Measurements from ENCODE around the gene SUCO. TPM values are rescaled to one million over a fixed set of nuclear protein-coding genes. Genes with fewer than 3 reads are reported as not detected.
"Not testable (repeated sequence)": the region's sequence is repeated elsewhere in the genome, so short reads cannot be mapped to it uniquely, and the experiment has no call there.

Gene SUCO
- total and polyA plus RNA-seq, 9 donors: 25.4 to 47.4 (median 34.6) TPM

DNA sequence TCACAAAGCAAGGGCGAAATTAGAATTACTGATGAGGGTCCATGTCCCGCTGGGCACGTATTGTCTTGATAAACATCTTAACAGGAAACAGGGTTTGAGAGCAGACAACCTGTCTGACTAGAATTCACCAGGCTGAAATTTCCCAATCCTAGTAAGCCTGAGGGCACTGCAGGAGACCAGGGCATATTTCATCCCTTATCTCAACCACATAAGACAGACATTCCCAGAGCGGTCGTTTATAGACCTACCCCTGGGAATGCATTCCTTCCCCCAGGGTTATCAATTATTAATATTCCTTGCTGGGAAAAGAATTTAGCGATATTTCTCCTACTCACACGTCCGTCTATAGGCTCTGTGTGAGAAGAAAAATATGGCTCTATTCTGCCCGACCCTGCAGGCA lies 87.7 kb downstream of the SUCO start:
- not testable (repeated sequence) for DNase-seq; H3K4me3 ChIP-seq (ENCODE audit: low read length)
- WGBS (ENCODE audit: insufficient coverage): 96% methylated on average over 6 of the region's 9 CpGs

DNA sequence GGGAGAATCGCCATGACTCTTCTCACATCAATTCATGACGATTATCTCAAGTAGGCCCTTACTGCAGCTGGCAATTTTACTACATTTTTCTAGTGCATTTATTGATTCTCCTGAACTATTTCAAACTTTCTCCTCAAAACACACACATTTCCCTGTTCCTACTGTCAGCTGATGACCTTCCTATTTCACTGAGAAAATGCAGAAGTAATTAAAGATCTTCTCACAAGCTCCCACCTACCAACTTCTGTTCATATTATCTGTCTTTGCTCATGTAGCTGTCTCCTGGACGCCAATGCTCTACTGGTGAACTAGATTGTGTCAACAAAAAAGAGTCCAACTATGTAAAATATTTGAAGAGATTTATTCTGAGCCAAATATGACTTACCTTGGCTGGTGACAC lies 89.6 kb downstream of the SUCO start:
- no peak for DNase-seq
- 92% methylated on average over 2 of the region's 3 CpGs for WGBS (ENCODE audit: insufficient coverage)
- no peak overlapping the region for H3K4me3 ChIP-seq (ENCODE audit: low read length)
- no peaks in the 10 kb centered on the region for H3K4me1 ChIP-seq (ENCODE audit: control insufficient read depth, insufficient read depth, low read length)
- H3K36me3 ChIP-seq (ENCODE audit: control insufficient read depth, insufficient read depth, low read length): no peaks in the 10 kb centered on the region
- no peaks in the 10 kb centered on the region for H3K27me3 ChIP-seq (ENCODE audit: control insufficient read depth, insufficient read depth, low read length)
- H3K9me3 ChIP-seq (replicated peaks; ENCODE audit: control insufficient read depth, low read depth, low read length): peaks cover 8% of the 10 kb centered on the region
- H3K27ac ChIP-seq (ENCODE audit: low read length): no peak overlapping the region

More for the DNA sequence above, 87.7 kb downstream of the SUCO start:
- H3K27me3 ChIP-seq (ENCODE audit: control insufficient read depth, insufficient read depth, low read length); H3K27ac ChIP-seq (ENCODE audit: low read length); H3K4me1 ChIP-seq (ENCODE audit: control insufficient read depth, insufficient read depth, low read length); H3K36me3 ChIP-seq (ENCODE audit: control insufficient read depth, insufficient read depth, low read length): not testable (repeated sequence)
- peaks cover 14% of the 10 kb centered on the region for H3K9me3 ChIP-seq (replicated peaks; ENCODE audit: control insufficient read depth, low read depth, low read length)

DNA sequence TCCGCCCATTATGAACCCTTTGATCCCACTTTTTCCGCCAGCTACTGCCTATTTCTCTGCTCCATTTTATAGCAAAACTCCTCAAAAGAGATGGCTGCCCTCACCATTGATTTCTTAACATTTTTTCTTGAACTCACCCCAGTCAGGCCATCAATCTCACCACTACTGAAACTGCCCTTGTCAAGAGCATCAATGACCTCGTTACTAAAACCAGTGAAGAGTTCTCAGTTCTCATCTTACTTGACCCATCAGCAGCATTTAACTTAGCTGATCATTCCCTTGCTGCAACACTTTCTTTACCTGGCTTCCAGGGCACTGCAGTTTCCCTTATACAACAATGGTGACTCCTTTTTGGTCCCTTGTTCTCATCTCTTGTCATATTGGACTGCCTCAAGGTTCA lies 90.8 kb downstream of the SUCO start:
- H3K36me3 ChIP-seq (ENCODE audit: control insufficient read depth, insufficient read depth, low read length): no peaks in the 10 kb centered on the region
- 69% methylated on average over 3 of the region's 3 CpGs for WGBS (ENCODE audit: insufficient coverage)

DNA sequence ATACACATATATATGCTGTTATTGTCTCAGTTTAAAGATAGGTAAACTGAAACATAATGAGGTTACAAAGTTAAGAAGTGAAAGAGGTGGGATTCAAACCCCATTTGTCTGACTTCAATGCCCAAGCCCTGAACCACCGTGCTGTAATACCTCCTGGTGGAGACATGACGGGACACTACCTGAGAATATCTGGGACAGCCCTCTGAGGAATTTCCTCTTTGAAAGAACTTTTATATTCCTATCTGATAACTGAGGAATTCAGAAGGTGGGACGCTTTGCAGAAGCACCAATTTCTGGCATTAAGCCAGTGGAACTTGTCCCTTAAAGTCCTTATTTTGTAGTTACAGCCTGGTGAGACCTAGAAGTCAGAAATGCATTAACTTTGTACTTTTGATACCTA lies 93.9 kb downstream of the SUCO start:
- no peak for DNase-seq
- H3K27me3 ChIP-seq (ENCODE audit: control insufficient read depth, insufficient read depth, low read length): no peaks in the 10 kb centered on the region
- H3K36me3 ChIP-seq (ENCODE audit: control insufficient read depth, insufficient read depth, low read length): no peaks in the 10 kb centered on the region
- no CpG with 5 or more reads among the region's 3 CpGs for WGBS (ENCODE audit: insufficient coverage)
- H3K4me1 ChIP-seq (ENCODE audit: control insufficient read depth, insufficient read depth, low read length): no peaks in the 10 kb centered on the region
- no peaks in the 10 kb centered on the region for H3K9me3 ChIP-seq (replicated peaks; ENCODE audit: control insufficient read depth, low read depth, low read length)
- no peak overlapping the region for H3K4me3 ChIP-seq (ENCODE audit: low read length)
- no peak overlapping the region for H3K27ac ChIP-seq (ENCODE audit: low read length)

More for the DNA sequence above, 90.8 kb downstream of the SUCO start:
- DNase-seq: no peak
- Histone ChIP-seq H3K9me3 (replicated peaks; ENCODE audit: control insufficient read depth, low read depth, low read length) (peaks cover 8% of the 10 kb centered on the region), H3K4me3 (ENCODE audit: low read length) (no peak overlapping the region), H3K27ac (ENCODE audit: low read length) (no peak overlapping the region), H3K27me3 (ENCODE audit: control insufficient read depth, insufficient read depth, low read length) (no peaks in the 10 kb centered on the region), H3K4me1 (ENCODE audit: control insufficient read depth, insufficient read depth, low read length) (no peaks in the 10 kb centered on the region)

DNA sequence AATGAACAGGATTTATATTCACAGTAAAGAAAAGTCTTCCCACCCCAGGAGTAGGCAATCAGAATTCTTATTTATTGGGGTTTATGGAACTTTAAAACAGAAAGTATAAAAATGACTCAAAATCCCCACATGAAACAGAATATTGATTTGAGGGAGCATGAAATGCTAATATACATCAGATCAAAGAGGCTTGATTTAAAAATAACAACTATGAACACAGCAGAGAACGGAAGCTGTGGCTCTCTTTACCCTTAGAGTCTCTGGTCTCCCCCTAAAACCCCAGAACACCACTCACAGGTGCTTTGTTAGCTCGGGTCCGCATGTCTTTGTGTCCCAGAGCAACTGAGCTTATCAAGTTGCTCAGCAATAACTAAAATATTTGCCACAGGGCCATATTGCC lies 94.8 kb downstream of the SUCO start:
- Histone ChIP-seq H3K27ac (ENCODE audit: low read length) (no peak overlapping the region), H3K4me3 (ENCODE audit: low read length) (no peak overlapping the region), H3K4me1 (ENCODE audit: control insufficient read depth, insufficient read depth, low read length) (no peaks in the 10 kb centered on the region), H3K36me3 (ENCODE audit: control insufficient read depth, insufficient read depth, low read length) (no peaks in the 10 kb centered on the region), H3K9me3 (replicated peaks; ENCODE audit: control insufficient read depth, low read depth, low read length) (no peaks in the 10 kb centered on the region), H3K27me3 (ENCODE audit: control insufficient read depth, insufficient read depth, low read length) (no peaks in the 10 kb centered on the region)
- WGBS (ENCODE audit: insufficient coverage): no CpG with 5 or more reads among the region's 3 CpGs
- no peak for DNase-seq

DNA sequence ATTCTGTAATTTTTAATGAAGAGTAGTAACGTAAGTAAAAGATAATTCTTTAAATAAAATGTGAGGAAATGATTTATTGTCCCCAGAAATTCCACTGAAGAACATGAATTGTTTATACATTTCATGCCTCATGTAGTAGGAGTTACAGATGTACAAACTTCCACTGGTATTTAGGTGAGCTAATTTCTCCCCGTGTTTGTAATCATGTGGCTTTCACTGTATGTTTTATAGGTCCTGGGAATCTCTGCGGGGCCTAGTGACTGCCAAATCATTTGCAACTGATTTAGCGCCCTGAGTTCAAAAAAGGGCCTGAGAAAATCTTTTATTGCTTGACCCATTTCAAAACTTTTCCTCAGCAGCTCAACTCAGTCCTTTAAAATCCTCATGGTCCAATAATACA lies 95.5 kb downstream of the SUCO start:
- no peaks in the 10 kb centered on the region for H3K9me3 ChIP-seq (replicated peaks; ENCODE audit: control insufficient read depth, low read depth, low read length)
- H3K4me3 ChIP-seq (ENCODE audit: low read length): no peak overlapping the region
- no peaks in the 10 kb centered on the region for H3K27me3 ChIP-seq (ENCODE audit: control insufficient read depth, insufficient read depth, low read length)
- no peak for DNase-seq
- WGBS (ENCODE audit: insufficient coverage): 50% methylated on average over 2 of the region's 4 CpGs
- no peak overlapping the region for H3K27ac ChIP-seq (ENCODE audit: low read length)
- H3K4me1 ChIP-seq (ENCODE audit: control insufficient read depth, insufficient read depth, low read length): no peaks in the 10 kb centered on the region
- no peaks in the 10 kb centered on the region for H3K36me3 ChIP-seq (ENCODE audit: control insufficient read depth, insufficient read depth, low read length)

DNA sequence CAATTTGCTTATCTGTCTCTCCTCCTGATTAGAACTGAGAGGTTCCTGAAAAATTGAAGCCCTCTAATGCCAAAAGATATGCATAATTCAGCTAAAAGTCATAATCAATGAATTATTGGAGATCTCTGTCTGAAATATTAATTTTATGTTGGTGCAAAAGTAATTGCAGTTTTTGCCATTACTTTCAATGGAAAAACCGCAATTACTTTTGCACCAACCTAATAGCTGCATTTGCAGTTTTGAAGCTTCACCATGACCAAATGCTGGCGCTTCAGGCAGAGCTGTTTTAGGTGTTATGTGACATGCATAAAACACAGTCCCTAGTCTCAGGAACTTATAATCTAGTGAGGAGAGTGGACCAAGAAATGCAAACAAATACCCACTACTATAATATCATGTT lies 96.2 kb downstream of the SUCO start:
- H3K9me3 ChIP-seq (replicated peaks; ENCODE audit: control insufficient read depth, low read depth, low read length): no peaks in the 10 kb centered on the region
- no CpG with 5 or more reads among the region's 2 CpGs for WGBS (ENCODE audit: insufficient coverage)
- H3K4me1 ChIP-seq (ENCODE audit: control insufficient read depth, insufficient read depth, low read length): no peaks in the 10 kb centered on the region
- no peaks in the 10 kb centered on the region for H3K36me3 ChIP-seq (ENCODE audit: control insufficient read depth, insufficient read depth, low read length)
- no peaks in the 10 kb centered on the region for H3K27me3 ChIP-seq (ENCODE audit: control insufficient read depth, insufficient read depth, low read length)
- no peak overlapping the region for H3K4me3 ChIP-seq (ENCODE audit: low read length)
- no peak overlapping the region for H3K27ac ChIP-seq (ENCODE audit: low read length)
- DNase-seq: no peak

DNA sequence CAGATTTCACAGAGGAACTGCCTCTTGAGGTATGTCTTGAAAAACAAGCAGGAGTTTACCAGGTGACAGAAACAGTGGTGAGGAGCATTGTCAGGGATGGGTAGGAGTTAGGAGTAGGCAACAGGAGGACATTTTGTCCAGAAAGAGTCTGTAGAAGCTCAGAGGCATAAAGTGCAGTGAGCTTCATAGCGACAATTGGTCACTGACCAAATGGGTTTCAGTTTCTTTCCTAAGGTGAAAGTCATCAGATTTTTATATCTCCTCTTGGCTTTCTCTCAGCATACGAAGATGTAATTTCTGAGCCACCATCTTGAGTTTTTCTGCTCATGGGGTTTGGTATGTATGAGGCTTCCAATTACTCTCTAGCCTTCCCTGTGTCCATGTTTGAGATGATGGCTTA lies 96.7 kb downstream of the SUCO start:
- Histone ChIP-seq H3K36me3 (ENCODE audit: control insufficient read depth, insufficient read depth, low read length) (no peaks in the 10 kb centered on the region), H3K27me3 (ENCODE audit: control insufficient read depth, insufficient read depth, low read length) (no peaks in the 10 kb centered on the region), H3K4me3 (ENCODE audit: low read length) (no peak overlapping the region), H3K9me3 (replicated peaks; ENCODE audit: control insufficient read depth, low read depth, low read length) (no peaks in the 10 kb centered on the region), H3K4me1 (ENCODE audit: control insufficient read depth, insufficient read depth, low read length) (no peaks in the 10 kb centered on the region), H3K27ac (ENCODE audit: low read length) (no peak overlapping the region)
- no peak for DNase-seq
- WGBS (ENCODE audit: insufficient coverage): no CpG with 5 or more reads among the region's 2 CpGs

DNA sequence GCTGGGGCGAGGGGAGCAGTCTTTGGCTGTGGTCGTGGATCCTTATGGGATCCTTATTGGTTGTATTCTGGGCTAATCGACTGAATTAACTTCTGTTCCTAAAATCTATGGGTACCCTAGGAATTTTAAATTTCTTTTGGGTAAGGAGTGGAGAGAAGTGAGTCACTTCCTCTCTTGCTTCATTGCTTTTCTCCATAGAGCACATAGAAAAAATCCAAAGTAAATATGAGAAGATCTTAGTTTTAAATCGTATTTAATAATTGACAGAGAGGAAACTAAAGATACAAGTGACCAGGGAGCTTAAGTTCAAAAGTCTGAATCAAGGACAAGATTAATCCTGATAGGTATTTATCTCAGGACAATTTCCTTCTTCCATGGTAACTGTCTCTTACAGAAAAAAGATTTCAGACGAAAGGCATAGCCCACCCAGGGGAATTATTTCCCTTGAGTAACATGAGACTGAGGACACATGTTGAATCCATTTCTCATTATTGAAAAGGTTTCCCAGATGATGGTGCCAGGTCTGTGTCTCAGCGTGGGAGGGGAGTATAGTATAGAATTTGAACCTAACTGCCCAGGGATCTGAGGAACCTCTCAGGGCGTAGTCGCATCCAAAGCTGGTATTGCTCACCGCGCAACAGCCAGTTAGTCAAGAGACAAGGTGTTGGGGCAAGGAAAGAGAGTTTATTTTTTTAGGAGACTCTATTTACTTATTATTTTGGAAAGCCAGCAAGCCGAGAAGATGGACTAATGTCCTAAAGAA lies 97.3 kb downstream of the SUCO start:
- H3K9me3 ChIP-seq (replicated peaks; ENCODE audit: control insufficient read depth, low read depth, low read length): no peaks in the 10 kb centered on the region
- H3K4me3 ChIP-seq (ENCODE audit: low read length): no peak overlapping the region
- DNase-seq: no peak
- H3K27me3 ChIP-seq (ENCODE audit: control insufficient read depth, insufficient read depth, low read length): no peaks in the 10 kb centered on the region
- H3K36me3 ChIP-seq (ENCODE audit: control insufficient read depth, insufficient read depth, low read length): no peaks in the 10 kb centered on the region
- WGBS (ENCODE audit: insufficient coverage): 90% methylated on average over 3 of the region's 11 CpGs
- no peaks in the 10 kb centered on the region for H3K4me1 ChIP-seq (ENCODE audit: control insufficient read depth, insufficient read depth, low read length)
- H3K27ac ChIP-seq (ENCODE audit: low read length): no peak overlapping the region

DNA sequence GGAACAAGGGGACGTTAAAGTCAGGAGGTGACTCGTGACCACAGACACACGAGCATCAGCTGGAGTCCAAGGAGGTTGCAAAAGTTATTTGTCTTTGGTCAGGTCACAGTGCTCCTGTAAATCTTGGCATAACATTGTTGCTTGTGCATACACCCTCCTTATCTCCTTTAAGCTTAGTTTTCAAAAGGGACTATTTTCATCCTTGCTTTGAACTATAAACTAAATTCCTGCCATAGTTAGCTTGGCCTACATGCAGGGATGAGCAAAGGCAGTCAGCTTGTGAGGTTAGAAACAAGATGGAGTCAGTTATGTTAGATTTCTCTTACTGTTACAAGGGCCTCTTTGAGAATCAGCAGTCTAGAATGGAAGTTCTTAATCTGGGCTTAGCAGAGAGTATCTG lies 97.9 kb downstream of the SUCO start:
- Histone ChIP-seq H3K27ac (ENCODE audit: low read length) (no peak overlapping the region), H3K4me3 (ENCODE audit: low read length) (no peak overlapping the region), H3K4me1 (ENCODE audit: control insufficient read depth, insufficient read depth, low read length) (no peaks in the 10 kb centered on the region), H3K36me3 (ENCODE audit: control insufficient read depth, insufficient read depth, low read length) (no peaks in the 10 kb centered on the region), H3K9me3 (replicated peaks; ENCODE audit: control insufficient read depth, low read depth, low read length) (no peaks in the 10 kb centered on the region), H3K27me3 (ENCODE audit: control insufficient read depth, insufficient read depth, low read length) (no peaks in the 10 kb centered on the region)
- DNase-seq: no peak
- WGBS (ENCODE audit: insufficient coverage): 60% methylated on average over 1 of the region's 3 CpGs

DNA sequence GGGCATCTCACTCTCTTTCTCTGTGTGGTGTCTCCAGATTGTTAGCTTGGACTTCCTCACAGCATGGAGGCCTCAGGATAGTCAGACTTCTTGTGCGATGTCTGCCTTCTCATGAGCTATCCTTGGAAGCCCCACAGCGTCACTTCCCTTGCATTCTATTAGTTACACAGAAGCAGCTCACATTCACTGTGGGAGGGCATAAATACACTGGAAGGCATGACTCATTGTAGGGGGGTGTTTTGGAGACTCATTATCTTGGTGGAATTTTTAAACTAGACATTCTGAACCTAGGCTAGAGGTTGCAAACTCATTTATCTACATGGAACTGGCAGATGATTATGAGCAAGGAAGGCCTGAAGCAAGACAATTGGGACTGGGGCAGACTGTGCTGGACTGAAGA lies 104.6 kb downstream of the SUCO start:
- WGBS (ENCODE audit: insufficient coverage): 83% methylated on average over 1 of the region's 2 CpGs
- H3K9me3 ChIP-seq (replicated peaks; ENCODE audit: control insufficient read depth, low read depth, low read length): no peaks in the 10 kb centered on the region
- no peak for DNase-seq
- H3K27ac ChIP-seq (ENCODE audit: low read length): no peak overlapping the region
- H3K4me3 ChIP-seq (ENCODE audit: low read length): no peak overlapping the region
- no peaks in the 10 kb centered on the region for H3K36me3 ChIP-seq (ENCODE audit: control insufficient read depth, insufficient read depth, low read length)
- H3K4me1 ChIP-seq (ENCODE audit: control insufficient read depth, insufficient read depth, low read length): no peaks in the 10 kb centered on the region
- no peaks in the 10 kb centered on the region for H3K27me3 ChIP-seq (ENCODE audit: control insufficient read depth, insufficient read depth, low read length)

All from muscle of leg (tissue), 11 donors.